ENCODE results near the gene PSMC5. TPM values are rescaled to one million over a fixed set of nuclear protein-coding genes. Genes with fewer than 3 reads are reported as not detected.

PSMC5 gene
- total RNA-seq, 1 experiment from 2014 or later = 145 TPM

GRCh38 chr17:63780928-63781327 lies 46.3 kb upstream of the PSMC5 start:
- Histone ChIP-seq H3K4me3 (ENCODE audit: low read depth in 2 of 2, low read length in 2 of 2) (no peak overlapping the region), H3K27ac (ENCODE audit: low read length) (no peak overlapping the region), H3K4me1 (ENCODE audit: control insufficient read depth, insufficient read depth, low read length) (peaks cover 12% of the 10 kb centered on the region), H3K9me3 (ENCODE audit: control insufficient read depth, insufficient read depth, low read depth, low read length) (no peaks in the 10 kb centered on the region), H3K27me3 (ENCODE audit: control insufficient read depth, insufficient read depth, low read length) (no peaks in the 10 kb centered on the region), H3K36me3 (ENCODE audit: control insufficient read depth, insufficient read depth, low read length) (peaks cover 10% of the 10 kb centered on the region)
- in situ Hi-C loops (cut with HindIII; ENCODE audit: low pct_unique_long_range_greater_than_20kb, low sequenced_read_pairs) = no loop called here
- POLR2A ChIA-PET = no interaction called here
- no TSS peak for BruUV-seq (replicated peaks)
- no peak for TF ChIP-seq TCF7L2 (IDR thresholded peaks at IDR 0.05; ENCODE audit: low read depth, low read length)
- no peak for ATAC-seq
- DNase-seq (ENCODE audit: low read depth, low spot score) = no peak
- intact Hi-C loops (cut with micrococcal nuclease; ENCODE audit: unreplicated experiment) = no loop called here
- CTCF ChIA-PET = no interaction called here

GRCh38 chr17:63783522-63783921 lies 43.7 kb upstream of the PSMC5 start:
- TF ChIP-seq SIN3A (IDR thresholded peaks at IDR 0.05; ENCODE audit: borderline replicate concordance, insufficient read depth, low read depth, low read length) (no peak), CTCF (IDR thresholded peaks at IDR 0.05) (no peak), TCF7L2 (IDR thresholded peaks at IDR 0.05; ENCODE audit: low read depth, low read length) (no peak), POLR2AphosphoS5 (IDR thresholded peaks at IDR 0.05; ENCODE audit: low read depth, low read length) (no peak), REST (IDR thresholded peaks at IDR 0.05; ENCODE audit: insufficient read depth in 1 of 2, low read depth in 2 of 2, low read length in 1 of 2) (no peak)
- CTCF ChIA-PET = no interaction called here
- H3K27ac ChIP-seq (ENCODE audit: low read length) = no peak overlapping the region
- no TSS peak for BruUV-seq (replicated peaks)
- intact Hi-C loops (cut with micrococcal nuclease; ENCODE audit: unreplicated experiment) (no loop called here), in situ Hi-C loops (cut with HindIII; ENCODE audit: low pct_unique_long_range_greater_than_20kb, low sequenced_read_pairs) (no loop called here)
- peaks cover 8% of the 10 kb centered on the region for H3K4me1 ChIP-seq (ENCODE audit: control insufficient read depth, insufficient read depth, low read length)
- H3K27me3 ChIP-seq (ENCODE audit: control insufficient read depth, insufficient read depth, low read length) = no peaks in the 10 kb centered on the region
- ATAC-seq (no peak), DNase-seq (ENCODE audit: low read depth, low spot score) (no peak)
- peaks cover 3% of the 10 kb centered on the region for H3K36me3 ChIP-seq (ENCODE audit: control insufficient read depth, insufficient read depth, low read length)
- H3K9me3 ChIP-seq (ENCODE audit: control insufficient read depth, insufficient read depth, low read depth, low read length) = no peaks in the 10 kb centered on the region
- POLR2A ChIA-PET = no interaction called here
- no peak overlapping the region for H3K4me3 ChIP-seq (ENCODE audit: low read depth in 2 of 2, low read length in 2 of 2)

GRCh38 chr17:63785556-63785955 lies 41.7 kb upstream of the PSMC5 start:
- CTCF ChIA-PET = no interaction called here
- H3K27ac ChIP-seq (ENCODE audit: low read length) = no peak overlapping the region
- intact Hi-C loops (cut with micrococcal nuclease; ENCODE audit: unreplicated experiment) = no loop called here
- H3K4me3 ChIP-seq (ENCODE audit: low read depth in 2 of 2, low read length in 2 of 2) = no peak overlapping the region
- no peak for ATAC-seq
- peaks cover 7% of the 10 kb centered on the region for H3K36me3 ChIP-seq (ENCODE audit: control insufficient read depth, insufficient read depth, low read length)
- POLR2A ChIA-PET = interaction anchor here (0.6 kb wide), 1 partner anchor 36 kb away, joined by 6 read pairs; no protein-coding TSS in a partner anchor
- H3K9me3 ChIP-seq (ENCODE audit: control insufficient read depth, insufficient read depth, low read depth, low read length) = no peaks in the 10 kb centered on the region
- no TSS peak for BruUV-seq (replicated peaks)
- no peaks in the 10 kb centered on the region for H3K27me3 ChIP-seq (ENCODE audit: control insufficient read depth, insufficient read depth, low read length)
- H3K4me1 ChIP-seq (ENCODE audit: control insufficient read depth, insufficient read depth, low read length) = peaks cover 4% of the 10 kb centered on the region
- no peak for DNase-seq (ENCODE audit: low read depth, low spot score)
- in situ Hi-C loops (cut with HindIII; ENCODE audit: low pct_unique_long_range_greater_than_20kb, low sequenced_read_pairs) = no loop called here
- TF ChIP-seq REST (IDR thresholded peaks at IDR 0.05; ENCODE audit: insufficient read depth in 1 of 2, low read depth in 2 of 2, low read length in 1 of 2) (no peak), SIN3A (IDR thresholded peaks at IDR 0.05; ENCODE audit: borderline replicate concordance, insufficient read depth, low read depth, low read length) (no peak), TCF7L2 (IDR thresholded peaks at IDR 0.05; ENCODE audit: low read depth, low read length) (no peak), POLR2AphosphoS5 (IDR thresholded peaks at IDR 0.05; ENCODE audit: low read depth, low read length) (no peak), CTCF (IDR thresholded peaks at IDR 0.05) (no peak)

Measured in Panc1 (cell line).